Cardiac muscle cell (in vitro differentiated cells and primary cell): ENCODE results near the gene CDHR1. TPM values are rescaled to one million over a fixed set of nuclear protein-coding genes. Genes with fewer than 3 reads are reported as not detected.

Experiments
- DNase-seq, 2 donors: peaks; one replicate each; pipeline versions ENCODE4 v3.0.0 to v3.0.0-alpha.2; 2010 to 2017; ENCODE audit warnings: low read depth in 1 of 2, low spot score in 1 of 2
- H3K27ac ChIP-seq: fragments of 200-600 bp; sonication (generic); 2 replicates; pipeline ENCODE4 v1.5.1; 2016
- H3K27me3 ChIP-seq: fragments of 200-600 bp; sonication (generic); 2 replicates; pipeline ENCODE4 v1.6.0; 2016; ENCODE audit warnings: control low read depth
- H3K36me3 ChIP-seq: fragments of 200-600 bp; sonication (generic); 2 replicates; pipeline ENCODE4 v1.5.1; 2016; ENCODE audit warnings: control low read depth
- H3K4me1 ChIP-seq: fragments of 200-600 bp; sonication (generic); 2 replicates; pipeline ENCODE4 v1.8.1; 2017; ENCODE audit warnings: low read depth, mild to moderate bottlenecking, mixed run types
- H3K4me3 ChIP-seq: fragments of 200-600 bp; sonication (generic); 2 replicates; pipeline ENCODE4 v1.5.1; 2016; ENCODE audit warnings: mild to moderate bottlenecking
- H3K9me3 ChIP-seq: fragments of 200-600 bp; sonication (generic); 2 replicates; pipeline ENCODE4 v1.5.1; 2017; ENCODE audit warnings: low read depth, mild to moderate bottlenecking, control low read depth
- CTCF ChIP-seq: IDR thresholded peaks from 2 replicates; pipeline ENCODE4 v1.5.1; 2012; ENCODE audit warnings: low read depth, mild to moderate bottlenecking, low read length
- polyA plus RNA-seq: library from polyadenylated mRNA; unstranded; fragments of >200 nt; fragmentation: Nextera tagmentation; extraction: Ambion mirVana; gene quantifications from 2 replicates; pipeline ENCODE4 v1.2.1, GENCODE V29; 2016
- total RNA-seq: library from RNA; depleted of rRNA; stranded (reverse); fragments of >200 nt; gene quantifications from 2 replicates; pipeline ENCODE4 v1.2.3, GENCODE V29; 2016

Gene CDHR1
- total and polyA plus RNA-seq, 2 experiments from 2014 or later = 0.12 to 0.59 TPM

GRCh38 chr10:84185526-84186175 is 8.7 kb upstream of the CDHR1 start:
- H3K4me3 ChIP-seq = no peak overlapping the region
- H3K27ac ChIP-seq = no peak overlapping the region
- TF ChIP-seq CTCF = no peak
- no peak for DNase-seq
- H3K4me1 ChIP-seq = no peaks in the 10 kb centered on the region
- H3K9me3 ChIP-seq = no peaks in the 10 kb centered on the region
- H3K36me3 ChIP-seq = no peaks in the 10 kb centered on the region
- peaks cover 5% of the 10 kb centered on the region for H3K27me3 ChIP-seq

GRCh38 chr10:84188815-84189214 is 5.5 kb upstream of the CDHR1 start:
- no peaks in the 10 kb centered on the region for H3K36me3 ChIP-seq
- DNase-seq = no peak
- no peak overlapping the region for H3K4me3 ChIP-seq
- TF ChIP-seq CTCF = no peak
- H3K9me3 ChIP-seq = no peaks in the 10 kb centered on the region
- H3K27me3 ChIP-seq = peaks cover 36% of the 10 kb centered on the region
- H3K4me1 ChIP-seq = no peaks in the 10 kb centered on the region
- no peak overlapping the region for H3K27ac ChIP-seq

- peaks cover 54% of the 10 kb centered on the region for H3K27me3 ChIP-seq
- no peak for TF ChIP-seq CTCF
- no peak overlapping the region for H3K27ac ChIP-seq
- H3K4me1 ChIP-seq = no peaks in the 10 kb centered on the region
- no peaks in the 10 kb centered on the region for H3K9me3 ChIP-seq
- no peak overlapping the region for H3K4me3 ChIP-seq
- no peak for DNase-seq
- no peaks in the 10 kb centered on the region for H3K36me3 ChIP-seq
Measured at GRCh38 chr10:84190621-84191020, 3.7 kb upstream of the CDHR1 start.

- no peaks in the 10 kb centered on the region for H3K4me1 ChIP-seq
- H3K4me3 ChIP-seq = no peak overlapping the region
- no peak for DNase-seq
- no peaks in the 10 kb centered on the region for H3K9me3 ChIP-seq
- no peak for TF ChIP-seq CTCF
- no peak overlapping the region for H3K27ac ChIP-seq
- H3K27me3 ChIP-seq = peaks cover 59% of the 10 kb centered on the region
- no peaks in the 10 kb centered on the region for H3K36me3 ChIP-seq
Measured at GRCh38 chr10:84191106-84191505, 3.2 kb upstream of the CDHR1 start.

- H3K9me3 ChIP-seq = no peaks in the 10 kb centered on the region
- H3K36me3 ChIP-seq = no peaks in the 10 kb centered on the region
- no peaks in the 10 kb centered on the region for H3K4me1 ChIP-seq
- no peak for TF ChIP-seq CTCF
- H3K4me3 ChIP-seq = no peak overlapping the region
- H3K27ac ChIP-seq = no peak overlapping the region
- peaks cover 81% of the 10 kb centered on the region for H3K27me3 ChIP-seq
- DNase-seq = no peak
Measured at GRCh38 chr10:84193327-84193726, 1.0 kb upstream of the CDHR1 start.
